SU-DHL-6 (cell line): Measurements from ENCODE around the gene CCL4.

Source experiments
- H2AFZ ChIP-seq: fragments of 200-600 bp; sonication (generic); 2 replicates; pipeline ENCODE4 v1.6.1; 2014; ENCODE audit warnings: low read depth, mild to moderate bottlenecking, moderate library complexity, mixed read lengths, antibody characterized with exemption, low read length; ENCODE audit not compliant: severe bottlenecking
- H3F3A ChIP-seq: fragments of 200-600 bp; shearing (Covaris generic); 2 replicates; pipeline ENCODE4 v1.6.0; 2016; ENCODE audit warnings: antibody characterized with exemption, mild to moderate bottlenecking; ENCODE audit not compliant: insufficient read depth
- H3K27ac ChIP-seq: fragments of 200-600 bp; sonication (generic); 2 replicates; pipeline ENCODE4 v1.5.1; 2016; ENCODE audit warnings: low read depth, mild to moderate bottlenecking, low read length, moderate library complexity, mixed read lengths
- H3K27me3 ChIP-seq: fragments of 200-600 bp; sonication (generic), shearing (Covaris generic); 2 replicates; pipeline ENCODE4 v1.6.0; 2014; ENCODE audit warnings: mild to moderate bottlenecking, low read length
- H3K36me3 ChIP-seq: fragments of 200-600 bp; sonication (generic); 2 replicates; pipeline ENCODE4 v1.6.1; 2014; ENCODE audit warnings: mild to moderate bottlenecking, low read length, mixed read lengths
- H3K4me2 ChIP-seq: fragments of 300-600, 200-600 bp; shearing (Covaris generic), sonication (generic); 2 replicates; pipeline ENCODE4 v1.6.0; 2014; ENCODE audit warnings: low read length, low read depth, mild to moderate bottlenecking; ENCODE audit not compliant: poor library complexity, severe bottlenecking
- H3K4me3 ChIP-seq: fragments of 200-600 bp; sonication (generic); 2 replicates; pipeline ENCODE4 v1.5.1; 2014; ENCODE audit warnings: antibody characterized with exemption, low read length, mild to moderate bottlenecking, mixed read lengths; ENCODE audit not compliant: insufficient read depth, poor library complexity, severe bottlenecking
- H3K79me2 ChIP-seq: fragments of 200-600 bp; sonication (generic); 2 replicates; pipeline ENCODE4 v1.6.1; 2014; ENCODE audit warnings: mild to moderate bottlenecking, low read length, moderate library complexity; ENCODE audit not compliant: insufficient read depth
- H3K9ac ChIP-seq: fragments of 200-600 bp; sonication (generic); 2 replicates; pipeline ENCODE4 v1.7.0; 2014; ENCODE audit warnings: mild to moderate bottlenecking, low read length
- H3K9me2 ChIP-seq: fragments of 200-600 bp; sonication (generic); replicated peaks from 2 replicates; pipeline ENCODE4 v1.6.1; 2014; ENCODE audit warnings: low read length; ENCODE audit not compliant: insufficient read depth
- H3K9me3 ChIP-seq: fragments of 200-600 bp; sonication (generic); 2 replicates; pipeline ENCODE4 v1.6.1; 2014; ENCODE audit warnings: low read length, mixed read lengths; ENCODE audit not compliant: insufficient read depth
- H4K20me1 ChIP-seq: fragments of 200-600 bp; sonication (generic); 2 replicates; pipeline ENCODE4 v1.6.1; 2014; ENCODE audit warnings: low read depth, mild to moderate bottlenecking, antibody characterized with exemption, low read length, moderate library complexity, mixed read lengths
- EZH2phosphoT487 ChIP-seq: fragments of 200-600 bp; sonication (generic), shearing (Covaris generic); conservative IDR thresholded peaks from 2 replicates; pipeline ENCODE4 v1.6.1; 2018; ENCODE audit warnings: mild to moderate bottlenecking, antibody characterized with exemption, low read length, moderate library complexity, mixed read lengths
- TF ChIP-seq, protein P1 (sequence below): fragments of 200-600 bp; sonication (generic); IDR thresholded peaks from one replicate; pipeline ENCODE4 v1.5.1; 2017; ENCODE audit warnings: antibody characterized with exemption, mild to moderate bottlenecking, low read length, moderate library complexity; ENCODE audit not compliant: insufficient read depth, poor library complexity, severe bottlenecking

The CCL4 gene

DNA sequence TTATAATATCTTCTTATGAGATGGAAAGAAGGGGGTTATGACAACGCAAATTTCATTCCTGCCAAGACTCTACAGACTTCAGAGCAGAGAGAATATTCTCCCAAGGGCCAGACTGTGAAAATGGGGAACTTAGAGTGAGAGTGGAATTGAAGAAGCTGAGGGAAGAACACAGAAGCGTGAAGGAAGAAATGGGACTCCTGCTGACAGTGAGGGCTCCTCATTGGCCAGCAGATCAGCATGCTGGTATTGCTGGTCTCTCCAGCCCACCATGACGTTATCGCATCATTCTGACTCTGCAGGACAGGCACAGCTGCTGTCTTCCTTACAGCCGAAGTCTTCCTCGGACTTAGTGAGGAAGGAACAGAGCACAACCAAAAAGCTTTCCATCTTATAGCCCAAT lies 24.3 kb downstream of the CCL4 start:
- Histone ChIP-seq H3K79me2 (no peaks in the 10 kb centered on the region), H3F3A (no peaks in the 10 kb centered on the region), H2AFZ (no peak overlapping the region), H3K9me3 (peaks cover 24% of the 10 kb centered on the region), H3K27me3 (no peaks in the 10 kb centered on the region), H3K36me3 (no peaks in the 10 kb centered on the region), H3K9me2 (no peaks in the 10 kb centered on the region), H3K4me2 (no peak overlapping the region), H3K9ac (no peak overlapping the region), H3K4me3 (no peak overlapping the region), H4K20me1 (no peaks in the 10 kb centered on the region), H3K27ac (no peak overlapping the region)
- TF ChIP-seq, protein P1, sequence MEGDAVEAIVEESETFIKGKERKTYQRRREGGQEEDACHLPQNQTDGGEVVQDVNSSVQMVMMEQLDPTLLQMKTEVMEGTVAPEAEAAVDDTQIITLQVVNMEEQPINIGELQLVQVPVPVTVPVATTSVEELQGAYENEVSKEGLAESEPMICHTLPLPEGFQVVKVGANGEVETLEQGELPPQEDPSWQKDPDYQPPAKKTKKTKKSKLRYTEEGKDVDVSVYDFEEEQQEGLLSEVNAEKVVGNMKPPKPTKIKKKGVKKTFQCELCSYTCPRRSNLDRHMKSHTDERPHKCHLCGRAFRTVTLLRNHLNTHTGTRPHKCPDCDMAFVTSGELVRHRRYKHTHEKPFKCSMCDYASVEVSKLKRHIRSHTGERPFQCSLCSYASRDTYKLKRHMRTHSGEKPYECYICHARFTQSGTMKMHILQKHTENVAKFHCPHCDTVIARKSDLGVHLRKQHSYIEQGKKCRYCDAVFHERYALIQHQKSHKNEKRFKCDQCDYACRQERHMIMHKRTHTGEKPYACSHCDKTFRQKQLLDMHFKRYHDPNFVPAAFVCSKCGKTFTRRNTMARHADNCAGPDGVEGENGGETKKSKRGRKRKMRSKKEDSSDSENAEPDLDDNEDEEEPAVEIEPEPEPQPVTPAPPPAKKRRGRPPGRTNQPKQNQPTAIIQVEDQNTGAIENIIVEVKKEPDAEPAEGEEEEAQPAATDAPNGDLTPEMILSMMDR: no peak
- TF ChIP-seq EZH2phosphoT487: no peak

DNA sequence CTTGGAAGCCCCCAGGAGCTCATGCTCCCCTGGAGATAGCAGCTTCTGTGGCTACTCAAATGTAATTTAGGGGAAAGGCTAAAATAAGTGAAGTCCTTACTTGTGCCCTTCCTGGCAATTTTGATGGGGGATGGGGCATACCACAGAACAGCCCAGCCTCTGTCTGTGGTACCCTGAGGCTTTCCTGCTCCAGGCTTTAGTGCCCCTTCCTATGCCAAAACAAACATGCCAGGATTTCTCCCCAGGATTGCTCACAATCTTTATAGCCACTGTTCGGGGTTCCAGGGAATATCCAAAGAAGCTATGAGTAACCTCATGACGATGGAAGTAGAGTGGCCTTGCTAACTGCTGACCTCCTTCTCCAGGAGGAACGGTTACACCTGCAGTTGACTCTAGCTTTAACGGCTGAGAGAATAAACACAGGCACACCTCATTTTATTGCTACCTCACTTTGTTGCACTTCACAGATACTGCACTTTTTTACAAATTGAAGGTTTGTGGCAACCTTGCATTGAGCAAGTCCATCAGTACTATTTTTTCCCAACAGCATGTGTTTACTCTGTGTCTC lies 24.9 kb downstream of the CCL4 start:
- no peaks in the 10 kb centered on the region for H3K36me3 ChIP-seq
- H3K9me3 ChIP-seq: peaks cover 24% of the 10 kb centered on the region
- H3K27ac ChIP-seq: no peak overlapping the region
- no peak overlapping the region for H3K4me2 ChIP-seq
- H3F3A ChIP-seq: no peaks in the 10 kb centered on the region
- H3K9me2 ChIP-seq: no peaks in the 10 kb centered on the region
- H4K20me1 ChIP-seq: no peaks in the 10 kb centered on the region
- no peak overlapping the region for H3K9ac ChIP-seq
- H3K79me2 ChIP-seq: no peaks in the 10 kb centered on the region
- no peaks in the 10 kb centered on the region for H3K27me3 ChIP-seq
- no peak overlapping the region for H3K4me3 ChIP-seq
- no peak overlapping the region for H2AFZ ChIP-seq
- TF ChIP-seq EZH2phosphoT487: no peak
- TF ChIP-seq, protein P1: no peak

DNA sequence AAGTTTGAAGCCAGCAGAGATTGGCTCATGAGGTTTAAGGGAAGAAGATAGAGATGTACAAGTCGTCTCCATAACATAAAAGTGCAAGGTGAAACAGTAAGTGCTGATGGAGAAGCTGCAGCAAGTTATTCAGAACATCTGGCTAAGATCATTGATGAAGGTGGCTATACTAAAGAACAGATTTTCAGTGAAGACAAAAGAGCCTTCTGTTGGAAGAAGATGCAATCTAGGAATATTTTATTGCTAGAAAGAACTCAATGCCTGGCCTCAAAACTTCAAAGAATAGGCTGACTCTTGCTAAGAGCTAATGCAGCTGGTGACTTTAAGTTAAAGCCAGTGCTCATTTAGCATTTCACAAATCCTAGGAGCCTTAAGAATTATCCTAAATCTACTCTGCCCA lies 26.0 kb downstream of the CCL4 start:
- no peaks in the 10 kb centered on the region for H4K20me1 ChIP-seq
- no peak overlapping the region for H3K9ac ChIP-seq
- TF ChIP-seq, protein P1: no peak
- no peak for TF ChIP-seq EZH2phosphoT487
- H3K9me2 ChIP-seq: no peaks in the 10 kb centered on the region
- H2AFZ ChIP-seq: no peak overlapping the region
- no peaks in the 10 kb centered on the region for H3K79me2 ChIP-seq
- no peak overlapping the region for H3K4me3 ChIP-seq
- peaks cover 24% of the 10 kb centered on the region for H3K9me3 ChIP-seq
- no peaks in the 10 kb centered on the region for H3F3A ChIP-seq
- H3K27me3 ChIP-seq: no peaks in the 10 kb centered on the region
- no peak overlapping the region for H3K27ac ChIP-seq
- H3K4me2 ChIP-seq: no peak overlapping the region
- no peaks in the 10 kb centered on the region for H3K36me3 ChIP-seq

DNA sequence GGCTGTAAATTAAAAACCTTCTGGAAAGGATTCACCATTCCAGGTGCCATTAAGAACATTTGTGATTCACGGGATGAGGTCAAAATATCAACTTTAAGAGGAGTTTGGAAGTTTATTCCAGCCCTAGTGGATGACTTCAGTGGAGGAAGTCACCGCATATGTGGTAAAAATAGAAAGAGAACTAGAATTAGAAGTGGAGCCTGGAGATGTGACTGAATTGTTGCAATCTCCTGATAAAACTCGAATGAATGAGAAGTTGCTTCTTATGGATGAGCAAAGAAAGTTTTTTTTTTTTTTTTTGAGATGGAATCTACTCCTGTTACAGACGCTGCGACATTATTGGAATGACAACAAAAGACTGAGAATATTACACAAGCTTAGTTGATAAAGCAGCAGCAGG lies 26.7 kb downstream of the CCL4 start:
- H3K27ac ChIP-seq: no peak overlapping the region
- H3K27me3 ChIP-seq: no peaks in the 10 kb centered on the region
- no peaks in the 10 kb centered on the region for H3F3A ChIP-seq
- H2AFZ ChIP-seq: no peak overlapping the region
- H3K79me2 ChIP-seq: no peaks in the 10 kb centered on the region
- no peak overlapping the region for H3K4me2 ChIP-seq
- H3K9me2 ChIP-seq: no peaks in the 10 kb centered on the region
- H3K9me3 ChIP-seq: peaks cover 16% of the 10 kb centered on the region
- H3K4me3 ChIP-seq: no peak overlapping the region
- H3K36me3 ChIP-seq: no peaks in the 10 kb centered on the region
- H3K9ac ChIP-seq: no peak overlapping the region
- TF ChIP-seq, protein P1: no peak
- TF ChIP-seq EZH2phosphoT487: no peak
- no peaks in the 10 kb centered on the region for H4K20me1 ChIP-seq
